GM19452 (cell line): ENCODE measurements around the gene VWA5B2.

Experiments used
- ATAC-seq: cut with Tn5 transposase; IDR thresholded peaks from one replicate; pipeline ENCODE4 v1.9.1; 2021; ENCODE audit not compliant: unreplicated experiment

VWA5B2 gene

GRCh38 chr3:184229394-184230080, at the start of gene VWA5B2:
VWA5B2 (plus strand) TSS chr3:184229585; CDS start chr3:184230529, 944 bp downstream.
- peak; percentile 74 for ATAC-seq

DNA sequence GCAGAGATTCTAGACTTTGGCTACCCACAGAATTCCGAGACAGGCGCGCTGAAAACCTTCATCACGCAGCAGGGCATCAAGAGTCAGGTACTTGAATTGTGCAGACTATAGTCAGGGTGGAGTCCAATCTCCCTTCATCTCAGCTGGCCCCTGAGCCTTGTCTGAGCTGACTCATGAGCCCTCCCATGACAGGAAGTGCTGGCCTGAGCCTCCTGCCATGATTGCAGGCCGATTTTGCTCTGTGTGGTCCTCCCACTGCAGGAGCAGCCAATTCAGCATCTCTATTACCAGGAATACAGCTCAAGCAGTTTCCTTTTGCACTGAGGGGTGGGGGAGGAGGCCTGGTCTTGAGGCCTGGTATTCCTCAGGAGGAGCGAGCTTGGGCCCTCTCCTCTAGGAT, 49.2 kb upstream of the VWA5B2 start:
- no peak for ATAC-seq

- ATAC-seq = no peak
These were observed 47.8 kb upstream of the VWA5B2 start for GRCh38 chr3:184181596-184181995.

- ATAC-seq = no peak
These were observed 45.7 kb upstream of the VWA5B2 start for GRCh38 chr3:184183679-184184078.

- no peak for ATAC-seq
These were observed 44.7 kb upstream of the VWA5B2 start for GRCh38 chr3:184184546-184185230.

- peak; percentile 87 for ATAC-seq
These were observed 43.8 kb upstream of the VWA5B2 start for GRCh38 chr3:184185461-184186183.

GRCh38 chr3:184186184-184186901, 43.0 kb upstream of the VWA5B2 start, which contains the start of gene ABCF3:
ABCF3 (plus strand) TSS chr3:184186199; CDS start chr3:184186208, 9 bp downstream.
- ATAC-seq = peak; percentile 23

DNA sequence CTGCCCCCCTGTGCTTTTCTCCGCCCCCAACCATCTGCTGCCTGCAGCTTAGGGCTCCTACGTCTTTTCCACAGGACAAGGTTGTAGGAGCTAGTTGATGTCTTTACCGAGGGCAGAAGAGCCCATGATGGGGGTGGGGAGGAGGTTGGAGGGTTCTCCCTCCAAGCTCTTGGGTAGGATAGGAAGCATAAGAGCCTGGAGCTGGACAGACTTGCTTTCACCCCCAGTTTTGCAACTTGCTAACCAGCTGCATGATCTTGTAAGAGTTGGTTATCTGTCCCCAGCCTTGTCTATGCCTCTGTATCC, 42.5 kb upstream of the VWA5B2 start:
- no peak for ATAC-seq

- ATAC-seq = no peak
These were observed 41.3 kb upstream of the VWA5B2 start for GRCh38 chr3:184188080-184188479.

DNA sequence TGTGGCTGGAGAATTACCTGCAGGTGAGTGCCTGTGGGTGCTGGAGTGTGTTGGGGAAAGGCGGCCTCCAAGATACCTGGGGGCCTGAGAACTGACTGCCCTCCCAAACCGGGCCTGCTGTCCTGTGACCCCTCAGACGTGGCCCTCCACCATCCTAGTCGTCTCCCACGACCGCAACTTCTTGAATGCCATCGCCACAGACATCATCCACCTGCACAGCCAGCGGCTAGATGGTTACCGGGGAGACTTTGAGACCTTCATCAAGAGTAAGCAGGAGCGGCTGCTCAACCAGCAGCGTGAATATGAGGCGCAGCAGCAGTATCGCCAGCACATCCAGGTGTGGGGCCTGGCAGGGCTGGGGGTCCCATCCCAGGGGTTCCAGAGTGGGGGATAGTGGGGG, 40.0 kb upstream of the VWA5B2 start:
- no peak for ATAC-seq

DNA sequence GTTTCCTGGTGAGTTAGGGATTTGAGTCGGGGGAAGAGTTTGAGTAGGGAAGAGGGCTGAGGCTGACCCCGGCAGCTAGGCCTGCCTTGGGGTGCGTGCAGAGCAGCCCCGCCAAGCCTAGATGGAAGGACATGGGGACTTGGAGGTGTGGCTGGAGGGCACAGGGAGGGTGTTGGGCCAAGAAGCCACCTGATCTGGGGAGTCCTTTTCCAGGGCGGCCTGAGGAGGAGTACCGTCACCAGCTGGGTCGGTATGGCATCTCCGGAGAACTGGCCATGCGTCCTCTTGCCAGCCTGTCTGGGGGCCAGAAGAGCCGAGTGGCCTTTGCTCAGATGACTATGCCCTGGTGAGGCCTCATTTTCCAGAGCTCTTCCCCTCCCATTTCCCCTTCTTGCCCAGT, 36.5 kb upstream of the VWA5B2 start:
- ATAC-seq = no peak

GRCh38 chr3:184193991-184194539, 35.3 kb upstream of the VWA5B2 start:
- ATAC-seq = no peak

GRCh38 chr3:184196536-184196935, 32.8 kb upstream of the VWA5B2 start:
- no peak for ATAC-seq

DNA sequence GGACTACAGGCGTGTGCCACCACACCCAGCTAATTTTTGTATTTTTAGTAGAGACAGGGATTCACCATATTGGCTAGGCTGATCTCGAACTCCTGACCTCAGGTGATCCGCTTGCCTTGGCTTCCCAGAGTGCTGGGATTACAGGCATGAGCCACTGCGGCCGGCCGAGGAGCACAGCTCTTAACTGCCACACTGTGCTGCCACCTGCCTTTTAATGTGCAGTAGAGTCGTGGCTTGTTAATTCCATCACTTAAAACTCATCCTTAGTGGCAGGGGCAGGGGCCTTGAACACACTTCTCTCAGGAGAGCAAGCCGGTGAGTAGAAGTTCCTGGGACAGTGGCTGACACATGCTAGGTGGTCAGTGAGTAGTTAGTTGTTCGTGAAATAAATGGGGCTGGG, 30.9 kb upstream of the VWA5B2 start:
- no peak for ATAC-seq

- no peak for ATAC-seq
These were observed 28.6 kb upstream of the VWA5B2 start for GRCh38 chr3:184200825-184201224.

- ATAC-seq = no peak
These were observed 25.9 kb upstream of the VWA5B2 start for GRCh38 chr3:184203526-184203925.

DNA sequence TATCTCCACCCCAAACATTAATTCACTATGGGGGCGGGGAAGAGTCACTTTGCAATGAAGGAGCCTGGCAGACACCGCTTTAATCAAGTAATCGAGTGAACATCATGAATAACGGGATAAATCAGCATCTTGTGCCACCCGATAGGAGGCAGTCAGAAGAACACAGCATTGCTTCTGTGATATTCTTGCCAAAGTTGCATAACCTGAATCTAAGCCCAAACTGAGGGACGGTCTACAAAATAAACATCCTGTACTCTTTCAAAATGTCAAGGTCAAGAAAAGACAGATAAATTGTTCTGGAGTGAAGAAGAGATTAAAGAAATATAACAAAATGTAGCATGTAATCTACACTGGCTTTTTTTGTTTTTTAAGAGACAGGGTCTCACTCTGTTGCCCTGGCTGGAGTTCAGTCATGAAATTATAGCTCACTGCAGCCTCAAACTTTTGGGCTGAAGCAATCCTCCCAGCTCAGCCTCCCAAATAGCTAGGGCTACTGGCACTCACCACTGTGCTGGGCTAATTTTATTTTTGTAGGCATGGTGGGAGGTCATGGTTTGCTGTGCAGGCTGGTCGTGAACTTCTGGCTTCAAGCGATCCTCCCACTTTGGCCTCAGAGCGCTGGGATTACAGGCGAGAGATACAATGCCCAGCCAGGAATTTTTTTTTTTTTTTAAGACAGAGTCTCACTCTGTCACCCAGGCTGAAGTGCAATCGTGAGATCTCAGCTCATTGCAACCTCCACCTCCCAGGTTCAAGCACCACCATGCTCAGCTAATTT, 20.1 kb upstream of the VWA5B2 start:
- ATAC-seq = no peak

GRCh38 chr3:184211297-184211696, 18.1 kb upstream of the VWA5B2 start:
- ATAC-seq = no peak

DNA sequence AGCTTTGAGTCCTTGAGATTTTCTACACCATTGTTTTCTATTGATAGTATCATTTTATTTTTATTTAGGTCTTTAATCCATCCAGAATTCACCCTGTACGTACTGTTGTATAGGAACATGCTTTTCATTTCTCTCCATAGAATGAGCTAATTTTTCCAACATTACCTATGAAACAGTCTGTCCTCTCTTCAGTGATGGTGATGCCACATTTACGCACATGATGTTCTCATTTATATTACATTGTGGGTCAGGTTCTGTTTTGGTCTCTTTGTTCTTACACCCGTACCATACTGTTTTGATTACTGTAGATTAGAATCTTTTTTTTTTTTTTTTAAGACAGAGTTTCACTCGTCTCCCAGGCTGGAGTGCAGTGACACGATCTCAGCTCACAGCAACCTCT, 17.7 kb upstream of the VWA5B2 start:
- ATAC-seq = no peak

DNA sequence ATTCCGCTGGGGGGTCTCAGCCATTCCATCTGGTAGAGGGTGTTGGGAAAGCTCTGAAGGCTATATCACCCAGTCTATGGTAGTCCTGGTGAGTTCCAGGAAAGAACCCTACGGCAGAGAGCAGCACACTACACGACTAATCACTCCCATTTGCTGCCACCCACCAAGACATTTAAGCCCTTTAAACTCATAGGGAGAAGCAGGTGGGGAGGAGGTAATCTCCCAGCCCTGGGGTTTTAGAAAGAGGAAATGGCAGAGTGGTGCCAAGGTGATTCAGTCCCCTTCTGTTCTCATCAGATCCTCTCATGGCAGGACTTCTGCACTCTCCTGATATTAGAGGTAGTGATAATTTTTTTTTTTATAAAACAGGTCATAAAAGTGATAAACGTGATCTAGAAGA, 10.6 kb upstream of the VWA5B2 start:
- ATAC-seq = no peak
